RWPE2 (cell line): ENCODE data around the gene C9orf85.
A peak's percentile ranks its signal among the peaks of the same experiment; 100 is the strongest.

Experiments used
- ATAC-seq: fragments of 200-7000 bp; cut with Tn5 transposase; 3 replicates; pipeline ENCODE4 v1.9.1; 2021; ENCODE audit warnings: low read depth
- DNase-seq: peaks from one replicate; pipeline ENCODE4 v3.0.0-alpha.2; 2020; ENCODE audit warnings: low spot score
- H3K27ac ChIP-seq: fragments of 450-650 bp; 2 replicates; pipeline ENCODE4 v1.5.1; 2017; ENCODE audit warnings: mild to moderate bottlenecking; ENCODE audit not compliant: poor library complexity, severe bottlenecking
- H3K27me3 ChIP-seq: fragments of 250-450 bp; sonication (Bioruptor Pico); 2 replicates; pipeline ENCODE4 v1.5.1; 2021; ENCODE audit warnings: mild to moderate bottlenecking, moderate library complexity; ENCODE audit not compliant: insufficient read depth, poor library complexity, severe bottlenecking
- H3K36me3 ChIP-seq: fragments of 250-450 bp; sonication (Bioruptor Pico); 2 replicates; pipeline ENCODE4 v1.5.1; 2020; ENCODE audit warnings: low read depth, mild to moderate bottlenecking, moderate library complexity
- H3K4me1 ChIP-seq: fragments of 250-450 bp; sonication (Bioruptor Pico); 2 replicates; pipeline ENCODE4 v1.5.1; 2021; ENCODE audit warnings: mild to moderate bottlenecking, moderate library complexity; ENCODE audit not compliant: insufficient read depth, poor library complexity, severe bottlenecking
- H3K4me3 ChIP-seq: fragments of 250-450 bp; sonication (Bioruptor Pico); 2 replicates; pipeline ENCODE4 v1.5.1; 2021; ENCODE audit warnings: mild to moderate bottlenecking, moderate library complexity; ENCODE audit not compliant: severe bottlenecking
- H3K9me3 ChIP-seq: fragments of 250-450 bp; sonication (Bioruptor Pico); 2 replicates; pipeline ENCODE4 v1.5.1; 2021; ENCODE audit warnings: mild to moderate bottlenecking, moderate library complexity; ENCODE audit not compliant: severe bottlenecking
- CTCF ChIP-seq: fragments of 450-650 bp; IDR thresholded peaks from one replicate; pipeline ENCODE4 v1.5.1; 2017; ENCODE audit warnings: mild to moderate bottlenecking, moderate library complexity; ENCODE audit not compliant: poor library complexity, severe bottlenecking

Gene C9orf85

GRCh38 chr9:71901695-71902597 is 9.5 kb upstream of the C9orf85 start:
- Histone ChIP-seq H3K36me3 (no peaks in the 10 kb centered on the region), H3K9me3 (no peaks in the 10 kb centered on the region), H3K27ac (no peak overlapping the region), H3K4me1 (peaks cover 5% of the 10 kb centered on the region), H3K27me3 (no peaks in the 10 kb centered on the region), H3K4me3 (no peak overlapping the region)
- TF ChIP-seq CTCF: no peak
- no peak for ATAC-seq
- no peak for DNase-seq

GRCh38 chr9:71904076-71904475 is 7.4 kb upstream of the C9orf85 start:
- Histone ChIP-seq H3K27me3 (no peaks in the 10 kb centered on the region), H3K4me3 (no peak overlapping the region), H3K4me1 (peaks cover 6% of the 10 kb centered on the region), H3K27ac (no peak overlapping the region), H3K36me3 (no peaks in the 10 kb centered on the region), H3K9me3 (no peaks in the 10 kb centered on the region)
- ATAC-seq: no peak
- TF ChIP-seq CTCF: no peak
- DNase-seq: no peak

- Histone ChIP-seq H3K4me1 (peaks cover 24% of the 10 kb centered on the region), H3K4me3 (peak overlapping the region; percentile 93), H3K36me3 (no peaks in the 10 kb centered on the region), H3K9me3 (no peaks in the 10 kb centered on the region), H3K27ac (no peak overlapping the region), H3K27me3 (no peaks in the 10 kb centered on the region)
- TF ChIP-seq CTCF: no peak
- ATAC-seq: no peak
- DNase-seq: no peak
Measured at GRCh38 chr9:71908825-71909224, 2.6 kb upstream of the C9orf85 start.

GRCh38 chr9:71909887-71910649 is 1.4 kb upstream of the C9orf85 start:
- DNase-seq (peak; percentile 56), ATAC-seq (peak; percentile 1)
- TF ChIP-seq CTCF: peak; percentile 28
- Histone ChIP-seq H3K36me3 (no peaks in the 10 kb centered on the region), H3K4me1 (peaks cover 27% of the 10 kb centered on the region), H3K9me3 (no peaks in the 10 kb centered on the region), H3K27me3 (no peaks in the 10 kb centered on the region), H3K4me3 (peak overlapping the region; percentile 93), H3K27ac (peak overlapping the region; percentile 79)
